B cell (primary cell): ENCODE data around the gene CUBN. TPM values are rescaled to one million over a fixed set of nuclear protein-coding genes. Genes with fewer than 3 reads are reported as not detected.

Experiments used
- ATAC-seq: fragments of 200-7000 bp; cut with Tn5 transposase; one replicate; pipeline ENCODE4 v1.10.0; 2021; ENCODE audit warnings: low read depth, mild to moderate bottlenecking, moderate number of reproducible peaks, moderate library complexity
- CTCF ChIA-PET: fragments of 350-600 bp; sonication (Branson Sonifier 250); formaldehyde crosslinking; loops from one replicate; lab custom pipeline; 2021; ENCODE audit warnings: antibody characterized with exemption, inconsistent platforms; lab: Charles Lee
- POLR2A ChIA-PET: fragments of 350-600 bp; sonication (Branson Sonifier 250); formaldehyde crosslinking; loops from one replicate; lab custom pipeline; 2021; ENCODE audit warnings: antibody characterized with exemption; lab: Charles Lee
- DNase-seq: peaks from one replicate; pipeline ENCODE4 v3.0.0; 2013
- H2AFZ ChIP-seq: 2 replicates; pipeline ENCODE4 v1.6.1; 2012; ENCODE audit warnings: mild to moderate bottlenecking, low read depth, low read length; ENCODE audit not compliant: insufficient read depth, poor library complexity, severe bottlenecking
- H3K27ac ChIP-seq, 2 donors: 1 replicate in 1 of 2; 2 replicates in 1 of 2; pipeline ENCODE4 v1.5.1; 2012 to 2013; ENCODE audit warnings: low read length in 2 of 2, mild to moderate bottlenecking in 2 of 2, moderate library complexity in 1 of 2
- H3K27me3 ChIP-seq, 4 experiments: fragments of 200-600 bp in 1 of 4; sonication (generic) in 1 of 4; replicated peaks in 1 of 4; 1 replicate in 2 of 4; 2 replicates in 2 of 4; pipeline versions ENCODE4 v1.6.1 to v1.7.0; 2013 to 2016; ENCODE audit warnings: low read length in 3 of 4, mild to moderate bottlenecking in 2 of 4, mixed read lengths in 1 of 4, moderate library complexity in 1 of 4; ENCODE audit not compliant: insufficient read depth in 4 of 4, control insufficient read depth in 3 of 4; ENCODE audit errors: control extremely low read depth in 1 of 4
- H3K36me3 ChIP-seq, 2 experiments: replicated peaks in 1 of 2; 1 replicate in 1 of 2; 2 replicates in 1 of 2; pipeline versions ENCODE4 v1.6.1 to v1.7.1; 2013; ENCODE audit warnings: low read length in 1 of 2; ENCODE audit not compliant: insufficient read depth in 2 of 2, control insufficient read depth in 1 of 2; ENCODE audit errors: control extremely low read depth in 1 of 2, extremely low read depth in 1 of 2
- H3K4me1 ChIP-seq, 2 donors: fragments of 200-600 bp in 1 of 2; sonication (generic) in 1 of 2; 1 replicate in 1 of 2; 2 replicates in 1 of 2; pipeline versions ENCODE4 v1.5.1 to v1.6.1; 2013 to 2017; ENCODE audit warnings: low read length in 2 of 2; ENCODE audit not compliant: control insufficient read depth in 2 of 2, insufficient read depth in 2 of 2
- H3K4me2 ChIP-seq: replicated peaks from 2 replicates; pipeline ENCODE3; 2012; ENCODE audit warnings: mild to moderate bottlenecking, low read depth, low read length; ENCODE audit not compliant: poor library complexity, severe bottlenecking
- H3K4me3 ChIP-seq, 5 experiments: fragments of 200-600 bp in 1 of 5; sonication (generic) in 1 of 5; 1 replicate in 3 of 5; 2 replicates in 2 of 5; pipeline versions ENCODE4 v1.5.1 to v1.7.0; 2011 to 2016; ENCODE audit warnings: low read length in 4 of 5, mild to moderate bottlenecking in 4 of 5, low read depth in 2 of 5, control low read depth in 1 of 5, moderate library complexity in 1 of 5; ENCODE audit not compliant: insufficient read depth in 1 of 5; ENCODE audit errors: control extremely low read depth in 1 of 5, extremely low read depth in 1 of 5
- H3K79me2 ChIP-seq: fragments of 200-600 bp; sonication (generic); one replicate; pipeline ENCODE4 v1.6.0; 2016; ENCODE audit warnings: low read length; ENCODE audit not compliant: control insufficient read depth, insufficient read depth
- H3K9ac ChIP-seq: fragments of 200-600 bp; sonication (generic); 2 replicates; pipeline ENCODE4 v1.6.1; 2017; ENCODE audit warnings: mild to moderate bottlenecking, low read length, moderate library complexity
- H3K9me3 ChIP-seq, 3 donors: one replicate each; pipeline versions ENCODE4 v1.6.1 to v1.7.1; 2013; ENCODE audit warnings: low read length in 2 of 3; ENCODE audit not compliant: control insufficient read depth in 2 of 3, insufficient read depth in 1 of 3; ENCODE audit errors: control extremely low read depth in 1 of 3
- H4K20me1 ChIP-seq: 2 replicates; pipeline ENCODE4 v1.6.0; 2012; ENCODE audit warnings: mild to moderate bottlenecking, low read length; ENCODE audit not compliant: insufficient read depth, control insufficient read depth, poor library complexity, severe bottlenecking
- H3K27ac Mint-ChIP-seq: one replicate; pipeline ENCODE4 v1.8.0; 2021; ENCODE audit warnings: mixed read lengths
- H3K27me3 Mint-ChIP-seq: one replicate; pipeline ENCODE4 v1.8.0; 2021; ENCODE audit warnings: mixed read lengths
- H3K4me1 Mint-ChIP-seq: one replicate; pipeline ENCODE4 v1.8.0; 2021; ENCODE audit warnings: mixed read lengths
- H3K4me3 Mint-ChIP-seq: one replicate; pipeline ENCODE4 v1.8.0; 2021; ENCODE audit warnings: mixed read lengths
- H3K9me3 Mint-ChIP-seq: one replicate; pipeline ENCODE4 v1.8.0; 2022; ENCODE audit warnings: mixed read lengths; ENCODE audit not compliant: insufficient read depth
- CTCF ChIP-seq: fragments of 200-600 bp; IDR thresholded peaks from one replicate; pipeline ENCODE4 v1.8.0; 2022; ENCODE audit warnings: antibody characterized with exemption, mild to moderate bottlenecking
- EZH2 ChIP-seq: IDR thresholded peaks from 2 replicates; pipeline ENCODE4 v1.6.1; 2012; ENCODE audit warnings: borderline replicate concordance, low read depth, mild to moderate bottlenecking, moderate library complexity, low read length; ENCODE audit not compliant: insufficient read depth, poor library complexity, severe bottlenecking
- WGBS: methylation state at CpG from one replicate; pipeline ENCODE4 v1.1.5; 2013; ENCODE audit warnings: missing lambda C conversion rate; ENCODE audit not compliant: insufficient coverage; 5-methylcytosine and 5-hydroxymethylcytosine counted together
- intact Hi-C: fragments of 100-400 bp; cut with micrococcal nuclease; formaldehyde crosslinking; loops from one replicate; pipeline ENCODE4 v1.10.0; 2022
- polyA plus RNA-seq: library from polyadenylated mRNA; depleted of rRNA; stranded (reverse); fragments of >200 nt; gene quantifications from 2 replicates; pipeline ENCODE4 v1.2.3, GENCODE V29; 2012
- total RNA-seq, 2 donors: library from RNA; stranded (reverse); fragments of 120-200 nt in 1 of 2; gene quantifications; 1 replicate in 1 of 2; 2 replicates in 1 of 2; pipeline versions ENCODE4 v1.2.3 to v1.2.4, GENCODE V29; 2013 to 2022

The CUBN gene
- total and polyA plus RNA-seq, 2 donors (not counting 1 experiment from before 2014, with no cell fraction given), result 4.2 to 5.7 TPM

- Mint-ChIP-seq H3K9me3 (no peaks in the 10 kb centered on the region), H3K27me3 (no peaks in the 10 kb centered on the region), H3K4me1 (no peaks in the 10 kb centered on the region), H3K4me3 (no peak overlapping the region), H3K27ac (no peak overlapping the region)
- Histone ChIP-seq H4K20me1 (no peaks in the 10 kb centered on the region), H3K79me2 (no peaks in the 10 kb centered on the region), H3K27ac (no peak overlapping the region), H3K4me1 (no peaks in the 10 kb centered on the region), H3K9me3 (no peaks in the 10 kb centered on the region), H3K36me3 (no peaks in the 10 kb centered on the region), H2AFZ (no peak overlapping the region), H3K9ac (no peak overlapping the region), H3K4me2 (no peak overlapping the region), H3K27me3 (no peaks in the 10 kb centered on the region), H3K4me3 (no peak overlapping the region)
- no peak for TF ChIP-seq CTCF
- TF ChIP-seq EZH2, result no peak
- ATAC-seq (no peak), DNase-seq (no peak)
- 64% methylated on average over 2 of the region's 2 CpGs for WGBS
- CTCF ChIA-PET, result no interaction called here
- intact Hi-C loops, result no loop called here
- POLR2A ChIA-PET, result no interaction called here
Measured at GRCh38 chr10:16923309-16923708, 206.3 kb downstream of the CUBN start.

DNA sequence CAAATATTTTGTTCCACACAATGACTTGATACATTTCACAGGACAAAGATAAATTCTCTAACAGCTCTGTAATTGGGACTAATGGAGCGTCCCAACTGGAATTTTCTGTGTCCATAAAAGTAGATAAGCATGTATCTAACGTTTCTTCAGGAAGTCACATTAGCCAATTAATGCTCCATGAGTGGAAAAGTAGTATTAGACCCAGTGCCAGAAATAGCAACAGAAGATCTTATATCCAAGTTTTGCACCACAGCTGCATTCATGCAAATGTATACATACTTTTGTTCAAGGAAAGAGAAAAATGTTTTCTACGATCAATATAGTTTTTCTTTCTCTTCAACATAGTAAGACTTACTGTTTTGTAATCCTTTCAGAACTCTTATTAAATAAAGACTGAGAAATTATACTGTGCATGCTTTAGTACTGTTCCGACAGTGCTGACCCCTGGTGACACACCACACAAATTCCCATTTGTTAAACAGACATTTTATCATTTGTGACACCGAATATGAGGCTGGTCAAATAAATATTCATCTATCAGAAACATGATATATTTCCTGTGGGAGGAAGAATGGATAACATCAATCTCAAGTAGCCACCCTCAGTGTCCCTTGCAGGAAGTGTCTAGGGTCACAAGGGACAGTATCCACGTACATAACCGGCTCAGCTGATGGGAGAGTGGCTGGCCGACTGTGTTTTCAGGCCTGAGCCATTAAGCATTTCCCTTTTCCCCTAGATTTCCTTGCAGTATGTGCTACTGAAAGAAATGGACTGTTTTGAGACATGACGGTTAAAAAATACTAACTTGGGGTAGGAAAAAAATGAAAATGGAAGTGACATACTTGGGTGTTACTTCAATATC is 210.3 kb downstream of the CUBN start:
- DNase-seq (no peak), ATAC-seq (no peak)
- intact Hi-C loops, result no loop called here
- no peaks in the 10 kb centered on the region for H3K79me2 ChIP-seq
- H3K4me1 ChIP-seq, result no peaks in the 10 kb centered on the region
- H3K27ac Mint-ChIP-seq, result no peak overlapping the region
- H3K4me3 ChIP-seq, result no peak overlapping the region
- H3K9me3 Mint-ChIP-seq, result no peaks in the 10 kb centered on the region
- H3K27me3 Mint-ChIP-seq, result no peaks in the 10 kb centered on the region
- H3K4me3 Mint-ChIP-seq, result no peak overlapping the region
- H3K27ac ChIP-seq, result no peak overlapping the region
- H3K27me3 ChIP-seq, result no peaks in the 10 kb centered on the region
- no peaks in the 10 kb centered on the region for H4K20me1 ChIP-seq
- ChIA-PET POLR2A (no interaction called here), CTCF (no interaction called here)
- WGBS, result no CpG with 5 or more reads among the region's 9 CpGs
- no peaks in the 10 kb centered on the region for H3K4me1 Mint-ChIP-seq
- H2AFZ ChIP-seq, result no peak overlapping the region
- H3K9ac ChIP-seq, result no peak overlapping the region
- H3K9me3 ChIP-seq, result no peaks in the 10 kb centered on the region
- H3K4me2 ChIP-seq, result no peak overlapping the region
- TF ChIP-seq EZH2 (no peak), CTCF (no peak)
- H3K36me3 ChIP-seq, result no peaks in the 10 kb centered on the region
